Kidney (tissue), 14 donors: ENCODE data around the gene LUC7L. TPM values are rescaled to one million over a fixed set of nuclear protein-coding genes. Genes with fewer than 3 reads are reported as not detected.

ENCODE experiments used
- DNase-seq, 5 donors: peaks; one replicate each; pipeline ENCODE4 v3.0.0-alpha.2; 2013 to 2020
- FAIRE-seq: peaks from 2 replicates; lab custom pipeline; 2012; peaks lifted over from hg19 to GRCh38; lab: Jason Lieb, UNC
- H3K27ac ChIP-seq, 2 donors: one replicate each; pipeline ENCODE4 v1.7.0; 2013; ENCODE audit warnings: low read depth in 2 of 2, low read length in 2 of 2, inconsistent platforms in 1 of 2
- H3K27me3 ChIP-seq: one replicate; pipeline ENCODE4 v1.7.1; 2013; ENCODE audit warnings: low read length, inconsistent platforms; ENCODE audit not compliant: control insufficient read depth, insufficient read depth
- H3K36me3 ChIP-seq, 3 donors: one replicate each; pipeline versions ENCODE4 v1.7.0 to v1.7.1; 2013; ENCODE audit warnings: low read length in 3 of 3, control low read depth in 1 of 3, inconsistent platforms in 1 of 3; ENCODE audit not compliant: insufficient read depth in 3 of 3, control insufficient read depth in 2 of 3
- H3K4me1 ChIP-seq, 3 donors: one replicate each; pipeline versions ENCODE4 v1.7.0 to v1.7.1; 2013; ENCODE audit warnings: low read length in 3 of 3, inconsistent platforms in 1 of 3, low read depth in 1 of 3; ENCODE audit not compliant: control insufficient read depth in 2 of 3, insufficient read depth in 2 of 3
- H3K4me3 ChIP-seq, 3 donors: one replicate each; pipeline versions ENCODE4 v1.7.0 to v1.8.1; 2013; ENCODE audit warnings: low read length in 3 of 3, control low read depth in 1 of 3, inconsistent platforms in 1 of 3
- H3K9ac ChIP-seq, 3 donors: one replicate each; pipeline versions ENCODE4 v1.7.0 to v1.7.1; 2013; ENCODE audit warnings: low read length in 3 of 3, control low read depth in 1 of 3, inconsistent platforms in 1 of 3
- H3K9me3 ChIP-seq, 3 donors: one replicate each; pipeline versions ENCODE4 v1.7.0 to v1.7.1; 2013; ENCODE audit warnings: low read length in 3 of 3, control low read depth in 1 of 3, inconsistent platforms in 1 of 3; ENCODE audit not compliant: control insufficient read depth in 2 of 3, insufficient read depth in 1 of 3
- intact Hi-C: fragments of 100-400 bp; cut with DNase I; formaldehyde crosslinking; loops from one replicate; pipeline ENCODE4 v1.11.1; 2022
- polyA plus RNA-seq: library from polyadenylated mRNA; stranded (reverse); fragments of 350-450 nt; fragmentation: Illumina TruSeq; extraction: RNeasy Lipid Tissue Mini Kit (QIAGEN cat#74804); gene quantifications from one replicate; pipeline ENCODE4 v1.2.3, GENCODE V29; 2014; ENCODE audit warnings: low read depth, low replicate concordance; ENCODE audit not compliant: insufficient read depth
- total RNA-seq: library from RNA; stranded (reverse); fragmentation: NEBNext Ultra II Directional; extraction: Animal tissue kit (Norgen Biotek cat#: 25700); gene quantifications from one replicate; pipeline ENCODE4 v1.2.1, GENCODE V29; 2021
- TF ChIP-seq, protein P1 (sequence below): IDR thresholded peaks from 3 replicates; pipeline ENCODE4 v1.5.1; 2012; ENCODE audit warnings: mild to moderate bottlenecking, moderate library complexity, borderline replicate concordance; ENCODE audit not compliant: insufficient read depth; ENCODE audit errors: extremely low read depth
- donor health status: control.
- donor health status: control.
- donor health status: control.
- donor health status: control.
- donor health status: control.
- donor health status: DM: yes; HTN: yes; CAD: no.
- donor health status: Normal renal cell carcinoma (clear cell type).

LUC7L gene
- total and polyA plus RNA-seq, 2 donors from 2014 or later, result 56.3 to 72.0 TPM

DNA sequence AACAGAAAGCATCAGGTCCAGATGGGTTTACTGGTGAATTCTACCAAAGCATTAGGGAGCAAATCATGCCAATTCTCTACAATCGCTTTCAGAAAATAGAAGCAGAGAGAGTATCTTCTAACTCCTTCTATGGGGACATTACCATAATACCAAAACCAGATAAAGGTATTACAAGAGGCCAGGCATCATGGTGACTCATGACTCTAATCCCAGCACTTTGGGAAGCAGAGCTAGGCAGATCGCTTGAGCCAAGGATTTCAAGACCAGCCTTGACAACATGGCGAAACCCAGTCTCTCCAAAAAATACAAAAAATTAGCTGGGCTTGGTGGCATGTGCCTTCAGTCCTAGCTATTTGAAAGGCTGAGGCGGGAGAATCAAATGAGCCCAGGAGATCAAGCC, 26.0 kb downstream of the LUC7L start:
- Histone ChIP-seq H3K4me1 (no peaks in the 10 kb centered on the region), H3K9ac (no peak overlapping the region), H3K4me3 (no peak overlapping the region), H3K36me3 (peaks cover 13 to 49% (median 27%) of the 10 kb centered on the region in 3 donors), H3K27ac (no peak overlapping the region), H3K27me3 (no peaks in the 10 kb centered on the region), H3K9me3 (no peaks in the 10 kb centered on the region)
- FAIRE-seq (no peak), DNase-seq (no peak)
- intact Hi-C loops, result no loop called here
- TF ChIP-seq, protein P1, sequence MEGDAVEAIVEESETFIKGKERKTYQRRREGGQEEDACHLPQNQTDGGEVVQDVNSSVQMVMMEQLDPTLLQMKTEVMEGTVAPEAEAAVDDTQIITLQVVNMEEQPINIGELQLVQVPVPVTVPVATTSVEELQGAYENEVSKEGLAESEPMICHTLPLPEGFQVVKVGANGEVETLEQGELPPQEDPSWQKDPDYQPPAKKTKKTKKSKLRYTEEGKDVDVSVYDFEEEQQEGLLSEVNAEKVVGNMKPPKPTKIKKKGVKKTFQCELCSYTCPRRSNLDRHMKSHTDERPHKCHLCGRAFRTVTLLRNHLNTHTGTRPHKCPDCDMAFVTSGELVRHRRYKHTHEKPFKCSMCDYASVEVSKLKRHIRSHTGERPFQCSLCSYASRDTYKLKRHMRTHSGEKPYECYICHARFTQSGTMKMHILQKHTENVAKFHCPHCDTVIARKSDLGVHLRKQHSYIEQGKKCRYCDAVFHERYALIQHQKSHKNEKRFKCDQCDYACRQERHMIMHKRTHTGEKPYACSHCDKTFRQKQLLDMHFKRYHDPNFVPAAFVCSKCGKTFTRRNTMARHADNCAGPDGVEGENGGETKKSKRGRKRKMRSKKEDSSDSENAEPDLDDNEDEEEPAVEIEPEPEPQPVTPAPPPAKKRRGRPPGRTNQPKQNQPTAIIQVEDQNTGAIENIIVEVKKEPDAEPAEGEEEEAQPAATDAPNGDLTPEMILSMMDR, result no peak

DNA sequence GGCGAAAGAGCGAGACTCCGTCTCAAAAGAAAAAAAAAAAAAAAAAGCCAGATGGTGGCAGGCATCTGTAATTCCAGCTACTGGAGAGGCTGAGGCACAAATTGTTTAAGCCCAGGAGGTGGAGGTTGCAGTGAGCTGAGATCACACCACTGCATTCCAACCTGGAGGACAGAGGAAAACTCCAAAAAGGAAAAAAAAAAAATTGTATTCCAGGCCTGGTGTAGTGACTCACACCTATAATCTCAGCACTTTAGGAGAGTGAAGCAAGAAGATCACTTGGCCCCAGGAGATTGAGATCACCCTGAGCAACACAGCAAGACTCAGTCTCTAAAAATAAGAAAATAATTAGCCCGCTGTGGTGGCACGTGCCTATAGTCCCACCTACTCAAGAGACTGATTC, 28.9 kb downstream of the LUC7L start:
- Histone ChIP-seq H3K27ac (no peak overlapping the region), H3K4me3 (no peak overlapping the region), H3K36me3 (peaks cover 8 to 49% (median 16%) of the 10 kb centered on the region in 3 donors), H3K9me3 (no peaks in the 10 kb centered on the region), H3K4me1 (no peaks in the 10 kb centered on the region), H3K9ac (no peak overlapping the region), H3K27me3 (no peaks in the 10 kb centered on the region)
- FAIRE-seq (no peak), DNase-seq (no peak)
- intact Hi-C loops, result no loop called here
- TF ChIP-seq, protein P1, result no peak

DNA sequence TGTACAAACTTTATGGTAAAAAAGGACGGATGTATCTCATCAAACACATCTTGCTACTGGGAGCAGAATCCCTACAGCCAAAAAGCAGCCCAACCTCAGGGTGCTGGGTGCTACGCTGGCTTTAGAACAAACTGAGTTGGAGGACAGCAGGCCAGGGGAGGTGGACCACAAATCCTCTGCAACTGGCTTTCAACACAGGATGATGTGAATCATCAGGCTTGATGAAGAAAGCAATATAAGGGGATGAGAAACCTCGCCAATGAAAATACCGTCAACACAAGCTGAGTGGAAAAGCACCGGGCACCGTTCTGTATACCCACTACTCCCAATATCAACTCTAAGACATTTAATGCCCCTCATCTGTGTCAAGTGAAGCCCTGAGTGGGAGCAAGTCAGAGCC, 34.7 kb downstream of the LUC7L start:
- Histone ChIP-seq H3K9me3 (no peaks in the 10 kb centered on the region), H3K27me3 (no peaks in the 10 kb centered on the region), H3K27ac (no peak overlapping the region), H3K9ac (no peak overlapping the region), H3K4me1 (no peaks in the 10 kb centered on the region), H3K36me3 (peaks cover 6 to 74% (median 39%) of the 10 kb centered on the region in 3 donors), H3K4me3 (no peak overlapping the region)
- TF ChIP-seq, protein P1, result no peak
- intact Hi-C loops, result no loop called here
- FAIRE-seq (no peak), DNase-seq (no peak)

DNA sequence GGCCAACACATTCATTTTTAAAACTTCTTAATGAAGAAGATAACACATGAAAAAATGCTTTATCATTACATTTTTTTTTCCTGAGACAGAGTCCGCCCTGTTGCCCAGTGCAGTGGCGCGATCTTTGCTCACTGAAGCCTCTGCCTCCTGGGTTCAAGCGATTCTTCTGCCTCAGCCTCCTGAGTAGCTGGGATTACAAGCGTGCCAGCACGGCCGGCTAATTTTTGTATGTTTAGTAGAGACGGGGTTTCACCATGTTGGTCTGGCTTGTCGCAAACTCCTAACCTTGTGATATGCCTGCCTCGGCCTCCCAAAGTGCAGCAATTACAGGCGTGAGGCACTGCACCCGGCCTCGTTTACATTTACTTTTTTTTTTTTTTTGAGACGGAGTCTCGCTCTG, 35.8 kb downstream of the LUC7L start:
- no peak for DNase-seq
- no peak overlapping the region for H3K9ac ChIP-seq
- no peaks in the 10 kb centered on the region for H3K27me3 ChIP-seq
- intact Hi-C loops, result no loop called here
- no peak overlapping the region for H3K27ac ChIP-seq
- no peak for FAIRE-seq
- H3K36me3 ChIP-seq, result peaks cover 6 to 70% (median 45%) of the 10 kb centered on the region in 3 donors
- no peaks in the 10 kb centered on the region for H3K4me1 ChIP-seq
- TF ChIP-seq, protein P1, result no peak
- H3K4me3 ChIP-seq, result no peak overlapping the region
- no peaks in the 10 kb centered on the region for H3K9me3 ChIP-seq
